ENCODE results near the gene DSE.

The DSE gene

DNA sequence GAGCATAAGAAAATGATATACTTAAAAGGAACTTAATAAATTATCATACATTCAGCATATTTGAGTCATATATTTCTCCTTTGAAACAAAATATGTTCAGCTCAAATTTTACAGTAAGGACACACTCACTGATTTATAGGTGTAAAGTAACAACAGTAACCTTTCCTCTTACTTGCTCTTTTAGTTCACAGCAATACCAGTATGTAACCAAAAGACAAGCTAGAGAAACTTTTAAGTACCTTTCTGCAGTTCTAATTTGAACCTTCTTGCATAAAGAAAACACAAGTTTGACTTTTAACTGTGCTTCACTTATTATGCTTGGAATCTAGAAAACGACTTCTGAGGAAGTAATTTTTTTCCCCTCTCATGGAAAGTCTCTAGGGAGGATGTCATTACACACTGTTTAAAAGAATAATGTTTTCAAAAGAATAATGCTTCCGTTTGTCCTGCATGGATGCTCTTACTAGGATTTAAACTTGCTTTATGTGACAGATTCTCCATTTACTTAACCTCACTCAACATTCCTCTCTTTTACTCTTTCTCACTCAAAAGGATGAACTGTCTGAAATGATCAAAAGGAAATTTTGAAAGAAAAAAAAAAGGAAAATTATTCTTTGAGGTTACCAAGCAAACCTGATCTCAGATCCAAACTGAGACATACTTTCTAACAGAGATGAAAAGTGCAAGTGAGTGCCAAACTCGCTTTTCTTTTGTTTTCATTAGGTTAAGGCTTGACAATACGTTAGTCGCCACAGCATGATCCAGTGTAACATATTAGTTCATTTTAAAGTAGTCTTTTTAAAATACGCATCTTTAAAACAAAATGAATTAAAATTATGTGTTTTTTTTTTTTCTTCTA, 68.1 kb downstream of the DSE start:
- POLR2A ChIA-PET: interaction anchor here (0.7 kb wide), 1 partner anchor 47 kb away, joined by 3 read pairs; no protein-coding TSS in a partner anchor
- no peaks in the 10 kb centered on the region for H3K27me3 ChIP-seq (replicated peaks in 2 of 5; ENCODE audit: control insufficient read depth in 4 of 5, insufficient read depth in 5 of 5, low read length in 4 of 5)
- H3K9me3 ChIP-seq (ENCODE audit: control extremely low read depth in 1 of 5, control insufficient read depth in 4 of 5, insufficient read depth in 2 of 5, low read depth in 1 of 5, low read length in 4 of 5): no peaks in the 10 kb centered on the region
- CTCF ChIA-PET: interaction anchor here (0.6 to 1.0 kb wide), 3 partner anchors 16 to 99 kb away, joined by 3 read pairs; no protein-coding TSS in a partner anchor
- H3K4me3 ChIP-seq (ENCODE audit: control insufficient read depth in 1 of 7, extremely low read depth in 1 of 7, insufficient read depth in 4 of 7, low read depth in 2 of 7, low read length in 6 of 7): no peak overlapping the region
- no peak overlapping the region for H3K27ac ChIP-seq (ENCODE audit: insufficient read depth in 1 of 2, low read depth in 1 of 2, low read length in 2 of 2, poor library complexity in 1 of 2, severe bottlenecking in 2 of 2)
- H3K36me3 ChIP-seq (ENCODE audit: control insufficient read depth in 4 of 4, insufficient read depth in 4 of 4, low read length in 3 of 4): peaks cover 0 to 10% (median under 1%) of the 10 kb centered on the region in 4 experiments
- WGBS (ENCODE audit: insufficient coverage): no CpG with 5 or more reads among the region's 6 CpGs
- no peak for DNase-seq
- H3K4me1 ChIP-seq (ENCODE audit: control extremely low read depth in 1 of 4, control insufficient read depth in 4 of 4, insufficient read depth in 4 of 4, low read length in 3 of 4): peaks cover 2 to 14% (median 6%) of the 10 kb centered on the region in 4 experiments

DNA sequence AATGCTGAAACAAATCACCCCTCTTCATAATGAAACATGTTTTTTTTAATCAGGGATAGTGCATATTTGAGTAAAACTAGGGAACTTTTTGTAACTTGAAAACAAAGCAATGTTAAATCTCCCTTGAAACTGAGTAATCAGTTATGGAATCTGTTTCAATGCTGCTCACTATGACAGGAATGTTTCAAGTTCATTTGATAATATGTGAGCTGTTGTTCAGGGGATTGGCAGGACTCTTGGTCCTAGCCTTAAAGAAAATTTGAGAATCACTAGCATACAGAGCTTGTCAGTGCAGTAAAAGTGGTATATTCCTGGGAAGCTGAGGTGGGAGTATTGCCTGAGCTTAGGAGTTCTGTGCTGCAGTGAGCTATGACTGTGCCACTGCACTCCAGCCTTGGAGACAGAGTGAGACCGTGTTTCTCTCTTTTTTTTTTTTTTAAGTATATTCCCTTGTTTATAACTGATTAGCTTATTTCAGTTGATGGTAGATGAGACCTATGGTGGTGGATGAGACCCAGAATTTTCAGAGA, 68.8 kb downstream of the DSE start:
- H3K4me1 ChIP-seq (ENCODE audit: control extremely low read depth in 1 of 4, control insufficient read depth in 4 of 4, insufficient read depth in 4 of 4, low read length in 3 of 4): peaks cover 2 to 14% (median 8%) of the 10 kb centered on the region in 4 experiments
- H3K9me3 ChIP-seq (ENCODE audit: control extremely low read depth in 1 of 5, control insufficient read depth in 4 of 5, insufficient read depth in 2 of 5, low read depth in 1 of 5, low read length in 4 of 5): no peaks in the 10 kb centered on the region
- H3K27ac ChIP-seq (ENCODE audit: insufficient read depth in 1 of 2, low read depth in 1 of 2, low read length in 2 of 2, poor library complexity in 1 of 2, severe bottlenecking in 2 of 2): no peak overlapping the region
- no peaks in the 10 kb centered on the region for H3K27me3 ChIP-seq (replicated peaks in 2 of 5; ENCODE audit: control insufficient read depth in 4 of 5, insufficient read depth in 5 of 5, low read length in 4 of 5)
- no peak overlapping the region for H3K4me3 ChIP-seq (ENCODE audit: control insufficient read depth in 1 of 7, extremely low read depth in 1 of 7, insufficient read depth in 4 of 7, low read depth in 2 of 7, low read length in 6 of 7)
- CTCF ChIA-PET: interaction anchor here (0.5 to 1.7 kb wide), 5 partner anchors 15 to 91 kb away, joined by 3 to 4 read pairs (median 4); no protein-coding TSS in a partner anchor
- POLR2A ChIA-PET: interaction anchor here (0.6 to 0.7 kb wide), 2 partner anchors 23 to 46 kb away, joined by 3 to 5 read pairs; no protein-coding TSS in a partner anchor
- peaks cover 0 to 10% (median under 1%) of the 10 kb centered on the region in 4 experiments for H3K36me3 ChIP-seq (ENCODE audit: control insufficient read depth in 4 of 4, insufficient read depth in 4 of 4, low read length in 3 of 4)
- DNase-seq: no peak
- WGBS (ENCODE audit: insufficient coverage): no CpG with 5 or more reads among the region's 1 CpG

DNA sequence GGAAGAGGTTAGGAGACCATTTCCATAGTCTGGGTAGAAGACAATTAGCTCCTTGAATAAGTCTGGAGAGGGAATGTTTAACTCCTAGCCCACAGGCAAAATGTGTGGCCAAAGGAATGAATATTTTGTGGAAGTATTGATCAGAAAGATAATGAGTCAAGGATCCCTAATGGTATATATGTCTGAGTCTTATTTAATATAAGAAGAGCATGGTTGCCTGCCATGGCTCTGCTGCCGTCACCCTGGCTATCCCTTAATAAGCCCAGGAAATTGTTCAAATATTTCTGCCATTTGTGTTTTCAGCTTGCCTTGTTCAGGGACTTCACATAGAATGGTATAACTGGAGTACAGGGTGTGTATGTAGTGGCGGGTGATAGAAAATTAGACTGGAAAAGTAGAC, 72.4 kb downstream of the DSE start:
- WGBS (ENCODE audit: insufficient coverage): 100% methylated on average over 1 of the region's 2 CpGs
- Histone ChIP-seq H3K27ac (ENCODE audit: insufficient read depth in 1 of 2, low read depth in 1 of 2, low read length in 2 of 2, poor library complexity in 1 of 2, severe bottlenecking in 2 of 2) (no peak overlapping the region), H3K27me3 (replicated peaks in 2 of 5; ENCODE audit: control insufficient read depth in 4 of 5, insufficient read depth in 5 of 5, low read length in 4 of 5) (no peaks in the 10 kb centered on the region), H3K9me3 (ENCODE audit: control extremely low read depth in 1 of 5, control insufficient read depth in 4 of 5, insufficient read depth in 2 of 5, low read depth in 1 of 5, low read length in 4 of 5) (no peaks in the 10 kb centered on the region), H3K4me3 (ENCODE audit: control insufficient read depth in 1 of 7, extremely low read depth in 1 of 7, insufficient read depth in 4 of 7, low read depth in 2 of 7, low read length in 6 of 7) (no peak overlapping the region), H3K36me3 (ENCODE audit: control insufficient read depth in 4 of 4, insufficient read depth in 4 of 4, low read length in 3 of 4) (no peaks in the 10 kb centered on the region), H3K4me1 (ENCODE audit: control extremely low read depth in 1 of 4, control insufficient read depth in 4 of 4, insufficient read depth in 4 of 4, low read length in 3 of 4) (peaks cover 13 to 40% (median 28%) of the 10 kb centered on the region in 4 experiments)
- POLR2A ChIA-PET: interaction anchor here (0.6 kb wide), 1 partner anchor 29 kb away, joined by 4 read pairs; no protein-coding TSS in a partner anchor
- no peak for DNase-seq
- CTCF ChIA-PET: interaction anchor here (0.9 to 4.0 kb wide), 6 partner anchors 34 to 98 kb away, joined by 3 to 30 read pairs (median 4); partner anchors contain the start of gene CALHM5

DNA sequence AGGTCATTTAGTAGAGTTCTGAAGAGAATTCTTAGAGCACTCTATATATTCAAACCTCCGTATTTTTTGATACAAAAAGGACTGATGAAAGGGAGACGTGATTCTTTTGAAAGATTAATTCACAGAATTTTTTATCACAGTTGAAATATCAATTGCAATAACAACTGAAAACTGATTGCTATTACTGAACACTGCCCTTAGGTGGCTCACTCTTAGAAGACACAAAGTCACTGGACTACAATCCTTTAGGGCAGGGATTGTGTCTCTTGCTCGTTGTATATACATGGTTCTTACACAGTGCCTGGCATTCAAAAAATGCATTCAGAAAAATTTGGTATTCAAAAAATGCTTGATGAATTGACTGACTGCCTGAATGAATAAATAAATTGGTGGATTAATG, 73.3 kb downstream of the DSE start:
- Histone ChIP-seq H3K4me3 (ENCODE audit: control insufficient read depth in 1 of 7, extremely low read depth in 1 of 7, insufficient read depth in 4 of 7, low read depth in 2 of 7, low read length in 6 of 7) (no peak overlapping the region), H3K36me3 (ENCODE audit: control insufficient read depth in 4 of 4, insufficient read depth in 4 of 4, low read length in 3 of 4) (no peaks in the 10 kb centered on the region), H3K27ac (ENCODE audit: insufficient read depth in 1 of 2, low read depth in 1 of 2, low read length in 2 of 2, poor library complexity in 1 of 2, severe bottlenecking in 2 of 2) (no peak overlapping the region), H3K4me1 (ENCODE audit: control extremely low read depth in 1 of 4, control insufficient read depth in 4 of 4, insufficient read depth in 4 of 4, low read length in 3 of 4) (peaks cover 13 to 43% (median 24%) of the 10 kb centered on the region in 4 experiments), H3K27me3 (replicated peaks in 2 of 5; ENCODE audit: control insufficient read depth in 4 of 5, insufficient read depth in 5 of 5, low read length in 4 of 5) (no peaks in the 10 kb centered on the region), H3K9me3 (ENCODE audit: control extremely low read depth in 1 of 5, control insufficient read depth in 4 of 5, insufficient read depth in 2 of 5, low read depth in 1 of 5, low read length in 4 of 5) (no peaks in the 10 kb centered on the region)
- 33% methylated on average over 1 of the region's 3 CpGs for WGBS (ENCODE audit: insufficient coverage)
- DNase-seq: peak; percentile 32 to 61 (median 59)
- ChIA-PET POLR2A (no interaction called here), CTCF (interaction anchor here (0.8 to 4.4 kb wide), 20 partner anchors 11 to 176 kb away, joined by 3 to 30 read pairs (median 4); partner anchors contain the start of gene CALHM5)

DNA sequence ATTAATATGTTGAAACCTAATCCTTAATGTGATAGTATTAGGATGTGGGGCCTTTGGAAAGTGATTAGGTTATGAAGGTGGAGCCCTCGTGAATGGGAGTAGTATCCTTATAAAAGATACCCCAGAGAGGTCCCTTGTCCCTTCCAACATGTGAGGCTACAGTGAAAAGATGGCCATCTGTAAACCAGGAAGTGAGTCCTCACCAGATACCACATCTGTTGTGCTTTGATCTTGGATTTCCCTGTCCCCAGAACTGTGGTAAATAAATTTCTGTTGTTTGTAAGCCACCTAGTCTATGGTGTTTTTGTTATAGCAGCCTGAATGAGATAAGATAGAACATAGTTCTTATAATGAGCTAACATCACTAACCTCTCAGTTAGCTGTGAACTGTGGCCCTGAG, 73.8 kb downstream of the DSE start:
- no peak overlapping the region for H3K4me3 ChIP-seq (ENCODE audit: control insufficient read depth in 1 of 7, extremely low read depth in 1 of 7, insufficient read depth in 4 of 7, low read depth in 2 of 7, low read length in 6 of 7)
- CTCF ChIA-PET: interaction anchor here (0.8 to 4.4 kb wide), 19 partner anchors 8 to 176 kb away, joined by 3 to 30 read pairs (median 4); no protein-coding TSS in a partner anchor
- H3K36me3 ChIP-seq (ENCODE audit: control insufficient read depth in 4 of 4, insufficient read depth in 4 of 4, low read length in 3 of 4): no peaks in the 10 kb centered on the region
- 100% methylated on average over 1 of the region's 1 CpG for WGBS (ENCODE audit: insufficient coverage)
- peaks cover 13 to 46% (median 23%) of the 10 kb centered on the region in 4 experiments for H3K4me1 ChIP-seq (ENCODE audit: control extremely low read depth in 1 of 4, control insufficient read depth in 4 of 4, insufficient read depth in 4 of 4, low read length in 3 of 4)
- H3K27ac ChIP-seq (ENCODE audit: insufficient read depth in 1 of 2, low read depth in 1 of 2, low read length in 2 of 2, poor library complexity in 1 of 2, severe bottlenecking in 2 of 2): no peak overlapping the region
- no peaks in the 10 kb centered on the region for H3K9me3 ChIP-seq (ENCODE audit: control extremely low read depth in 1 of 5, control insufficient read depth in 4 of 5, insufficient read depth in 2 of 5, low read depth in 1 of 5, low read length in 4 of 5)
- DNase-seq: peak in 1 of 3 donors; percentile 41
- POLR2A ChIA-PET: no interaction called here
- no peaks in the 10 kb centered on the region for H3K27me3 ChIP-seq (replicated peaks in 2 of 5; ENCODE audit: control insufficient read depth in 4 of 5, insufficient read depth in 5 of 5, low read length in 4 of 5)

DNA sequence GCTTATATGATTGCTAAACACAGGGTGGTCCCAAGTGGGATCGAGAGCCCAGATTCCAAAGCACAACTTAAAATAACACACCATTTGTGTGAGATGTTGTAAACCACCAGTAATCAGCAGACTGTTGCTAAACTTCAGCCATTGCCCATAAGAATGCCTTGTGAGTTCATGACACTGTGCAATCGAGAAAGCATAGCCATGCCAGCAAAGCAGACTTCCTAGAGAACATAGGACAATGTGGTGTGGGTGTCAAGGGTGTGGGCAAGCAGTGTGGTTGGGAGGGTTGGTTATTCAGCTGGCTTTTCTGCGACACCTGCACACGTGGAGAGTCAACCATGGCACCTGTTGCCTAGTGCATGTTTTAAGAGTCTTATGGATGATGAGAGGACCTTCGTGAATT, 74.4 kb downstream of the DSE start:
- 95% methylated on average over 4 of the region's 5 CpGs for WGBS (ENCODE audit: insufficient coverage)
- Histone ChIP-seq H3K36me3 (ENCODE audit: control insufficient read depth in 4 of 4, insufficient read depth in 4 of 4, low read length in 3 of 4) (no peaks in the 10 kb centered on the region), H3K4me3 (ENCODE audit: control insufficient read depth in 1 of 7, extremely low read depth in 1 of 7, insufficient read depth in 4 of 7, low read depth in 2 of 7, low read length in 6 of 7) (no peak overlapping the region), H3K9me3 (ENCODE audit: control extremely low read depth in 1 of 5, control insufficient read depth in 4 of 5, insufficient read depth in 2 of 5, low read depth in 1 of 5, low read length in 4 of 5) (no peaks in the 10 kb centered on the region), H3K27me3 (replicated peaks in 2 of 5; ENCODE audit: control insufficient read depth in 4 of 5, insufficient read depth in 5 of 5, low read length in 4 of 5) (no peaks in the 10 kb centered on the region), H3K4me1 (ENCODE audit: control extremely low read depth in 1 of 4, control insufficient read depth in 4 of 4, insufficient read depth in 4 of 4, low read length in 3 of 4) (peaks cover 11 to 52% (median 26%) of the 10 kb centered on the region in 4 experiments), H3K27ac (ENCODE audit: insufficient read depth in 1 of 2, low read depth in 1 of 2, low read length in 2 of 2, poor library complexity in 1 of 2, severe bottlenecking in 2 of 2) (no peak overlapping the region)
- ChIA-PET CTCF (interaction anchor here (0.8 to 4.4 kb wide), 19 partner anchors 9 to 177 kb away, joined by 3 to 30 read pairs (median 4); no protein-coding TSS in a partner anchor), POLR2A (interaction anchor here (1.0 kb wide), 1 partner anchor 85 kb away, joined by 3 read pairs; no protein-coding TSS in a partner anchor)
- DNase-seq: no peak

Data from common myeloid progenitor, CD34-positive (primary cell).